ENCODE data around the gene DSCAML1. TPM values are rescaled to one million over a fixed set of nuclear protein-coding genes. Genes with fewer than 3 reads are reported as not detected.

The DSCAML1 gene
- total RNA-seq, 1 donor from 2014 or later: 0.16 TPM

GRCh38 chr11:117639601-117640000, 157.4 kb downstream of the DSCAML1 start:
- peaks cover 70% of the 10 kb centered on the region for H3K27me3 Mint-ChIP-seq (ENCODE audit: low read depth, unreplicated experiment)
- no peak for FAIRE-seq

GRCh38 chr11:117638911-117639543, 158.0 kb downstream of the DSCAML1 start:
- Mint-ChIP-seq H3K27me3 (ENCODE audit: low read depth, unreplicated experiment) (peaks cover 73% of the 10 kb centered on the region), H3K4me3 (ENCODE audit: unreplicated experiment) (no peak overlapping the region), H3K36me3 (ENCODE audit: low read depth, unreplicated experiment) (no peaks in the 10 kb centered on the region), H3K27ac (ENCODE audit: unreplicated experiment) (no peak overlapping the region), H3K9me3 (ENCODE audit: unreplicated experiment) (peaks cover 3% of the 10 kb centered on the region), H3K4me1 (ENCODE audit: low read depth, unreplicated experiment) (peaks cover 5% of the 10 kb centered on the region)
- Histone ChIP-seq H2AFZ (ENCODE audit: low read depth, low read length) (no peak overlapping the region), H3K4me1 (ENCODE audit: insufficient read depth, low read length) (no peaks in the 10 kb centered on the region), H3K27me3 (ENCODE audit: insufficient read depth, low read length) (peaks cover 4% of the 10 kb centered on the region), H3K4me2 (ENCODE audit: low read length) (no peak overlapping the region), H3K9me3 (ENCODE audit: insufficient read depth, low read depth, low read length) (no peaks in the 10 kb centered on the region), H3K4me3 (ENCODE audit: insufficient read depth, low read depth, low read length) (no peak overlapping the region), H3K27ac (ENCODE audit: low read depth, low read length) (no peak overlapping the region), H3K9ac (ENCODE audit: low read length) (no peak overlapping the region), H3K79me2 (ENCODE audit: insufficient read depth, low read length) (no peaks in the 10 kb centered on the region), H3K36me3 (ENCODE audit: insufficient read depth, low read length) (no peaks in the 10 kb centered on the region), H4K20me1 (ENCODE audit: insufficient read depth, low read length) (no peaks in the 10 kb centered on the region)
- TF ChIP-seq EZH2 (IDR thresholded peaks at IDR 0.05; ENCODE audit: insufficient read depth, low read length) (no peak), CTCF (IDR thresholded peaks at IDR 0.05; ENCODE audit: insufficient read depth, low read depth, low read length) (no peak)
- no peak for DNase-seq (ENCODE audit: low read depth)
- FAIRE-seq: no peak

More at GRCh38 chr11:117639601-117640000, 157.4 kb downstream of the DSCAML1 start:
- no peaks in the 10 kb centered on the region for H3K36me3 ChIP-seq (ENCODE audit: insufficient read depth, low read length)
- Mint-ChIP-seq H3K9me3 (ENCODE audit: unreplicated experiment) (peaks cover 3% of the 10 kb centered on the region), H3K4me3 (ENCODE audit: unreplicated experiment) (no peak overlapping the region), H3K27ac (ENCODE audit: unreplicated experiment) (no peak overlapping the region), H3K4me1 (ENCODE audit: low read depth, unreplicated experiment) (peaks cover 5% of the 10 kb centered on the region), H3K36me3 (ENCODE audit: low read depth, unreplicated experiment) (no peaks in the 10 kb centered on the region)
- no peak for DNase-seq (ENCODE audit: low read depth)
- no peaks in the 10 kb centered on the region for H3K9me3 ChIP-seq (ENCODE audit: insufficient read depth, low read depth, low read length)
- H3K4me2 ChIP-seq (ENCODE audit: low read length): no peak overlapping the region
- no peaks in the 10 kb centered on the region for H3K4me1 ChIP-seq (ENCODE audit: insufficient read depth, low read length)
- H3K27me3 ChIP-seq (ENCODE audit: insufficient read depth, low read length): peaks cover 4% of the 10 kb centered on the region
- H4K20me1 ChIP-seq (ENCODE audit: insufficient read depth, low read length): no peaks in the 10 kb centered on the region
- TF ChIP-seq CTCF (IDR thresholded peaks at IDR 0.05; ENCODE audit: insufficient read depth, low read depth, low read length) (no peak), EZH2 (IDR thresholded peaks at IDR 0.05; ENCODE audit: insufficient read depth, low read length) (no peak)
- no peak overlapping the region for H2AFZ ChIP-seq (ENCODE audit: low read depth, low read length)
- no peak overlapping the region for H3K27ac ChIP-seq (ENCODE audit: low read depth, low read length)
- no peak overlapping the region for H3K4me3 ChIP-seq (ENCODE audit: insufficient read depth, low read depth, low read length)
- H3K79me2 ChIP-seq (ENCODE audit: insufficient read depth, low read length): no peaks in the 10 kb centered on the region
- H3K9ac ChIP-seq (ENCODE audit: low read length): no peak overlapping the region
